Kidney glomerular epithelial cell (primary cell): ENCODE data around the gene IDH1.

Experiments
- DNase-seq: peaks from one replicate; lab custom pipeline; 2025; lab: John Stamatoyannopoulos, UW

IDH1 gene

GRCh38 chr2:208210688-208211451 lies 44.0 kb downstream of the IDH1 start:
- DNase-seq: no peak

- DNase-seq: no peak
Observed at GRCh38 chr2:208208335-208209085, 46.4 kb downstream of the IDH1 start.

GRCh38 chr2:208207769-208208168 lies 47.1 kb downstream of the IDH1 start:
- no peak for DNase-seq

GRCh38 chr2:208204166-208204565 lies 50.7 kb downstream of the IDH1 start:
- DNase-seq: no peak

GRCh38 chr2:208195531-208195930 lies 59.3 kb downstream of the IDH1 start:
- DNase-seq: no peak

GRCh38 chr2:208192611-208193236 lies 62.1 kb downstream of the IDH1 start:
- DNase-seq: no peak

- DNase-seq: no peak
Observed at GRCh38 chr2:208189810-208190503, 64.9 kb downstream of the IDH1 start, which contains the start of gene C2orf80. Gene C2orf80, minus strand, starts transcription at chr2:208190030. Its CDS starts 3,044 bp downstream, at chr2:208186986.

GRCh38 chr2:208189069-208189809 lies 65.6 kb downstream of the IDH1 start:
- no peak for DNase-seq

GRCh38 chr2:208186893-208187292 lies 68.0 kb downstream of the IDH1 start:
- DNase-seq: no peak

GRCh38 chr2:208186465-208186864 lies 68.4 kb downstream of the IDH1 start:
- no peak for DNase-seq
